ENCODE data around the gene OR10T2.

The OR10T2 gene

GRCh38 chr1:158396646-158397045 is 2.6 kb downstream of the OR10T2 start:
- TF ChIP-seq ZFP69B (tag by site-specific recombination; IDR thresholded peaks at IDR 0.05) (no peak), ZFHX2 (tag by site-specific recombination; conservative IDR thresholded peaks at IDR 0.05) (no peak), ZNF530 (tag by site-specific recombination; IDR thresholded peaks at IDR 0.05; ENCODE audit: low read depth) (no peak), MZF1 (tag by site-specific recombination; IDR thresholded peaks at IDR 0.05; ENCODE audit: borderline replicate concordance) (no peak), ZNF510 (tag by site-specific recombination; IDR thresholded peaks at IDR 0.05; ENCODE audit: insufficient replicate concordance) (no peak), ZBTB21 (tag by site-specific recombination; IDR thresholded peaks at IDR 0.05) (no peak)
- TF ChIP-seq, protein P1, sequence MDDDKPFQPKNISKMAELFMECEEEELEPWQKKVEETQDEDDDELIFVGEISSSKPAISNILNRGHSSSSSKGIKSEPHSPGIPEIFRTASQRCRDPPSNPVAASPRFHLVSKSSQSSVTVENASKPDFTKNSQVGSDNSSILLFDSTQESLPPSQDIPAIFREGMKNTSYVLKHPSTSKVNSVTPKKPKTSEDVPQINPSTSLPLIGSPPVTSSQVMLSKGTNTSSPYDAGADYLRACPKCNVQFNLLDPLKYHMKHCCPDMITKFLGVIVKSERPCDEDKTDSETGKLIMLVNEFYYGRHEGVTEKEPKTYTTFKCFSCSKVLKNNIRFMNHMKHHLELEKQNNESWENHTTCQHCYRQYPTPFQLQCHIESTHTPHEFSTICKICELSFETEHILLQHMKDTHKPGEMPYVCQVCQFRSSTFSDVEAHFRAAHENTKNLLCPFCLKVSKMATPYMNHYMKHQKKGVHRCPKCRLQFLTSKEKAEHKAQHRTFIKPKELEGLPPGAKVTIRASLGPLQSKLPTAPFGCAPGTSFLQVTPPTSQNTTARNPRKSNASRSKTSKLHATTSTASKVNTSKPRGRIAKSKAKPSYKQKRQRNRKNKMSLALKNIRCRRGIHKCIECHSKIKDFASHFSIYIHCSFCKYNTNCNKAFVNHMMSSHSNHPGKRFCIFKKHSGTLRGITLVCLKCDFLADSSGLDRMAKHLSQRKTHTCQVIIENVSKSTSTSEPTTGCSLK (tag by site-specific recombination; IDR thresholded peaks at IDR 0.05), result no peak
- TF ChIP-seq, protein P2, sequence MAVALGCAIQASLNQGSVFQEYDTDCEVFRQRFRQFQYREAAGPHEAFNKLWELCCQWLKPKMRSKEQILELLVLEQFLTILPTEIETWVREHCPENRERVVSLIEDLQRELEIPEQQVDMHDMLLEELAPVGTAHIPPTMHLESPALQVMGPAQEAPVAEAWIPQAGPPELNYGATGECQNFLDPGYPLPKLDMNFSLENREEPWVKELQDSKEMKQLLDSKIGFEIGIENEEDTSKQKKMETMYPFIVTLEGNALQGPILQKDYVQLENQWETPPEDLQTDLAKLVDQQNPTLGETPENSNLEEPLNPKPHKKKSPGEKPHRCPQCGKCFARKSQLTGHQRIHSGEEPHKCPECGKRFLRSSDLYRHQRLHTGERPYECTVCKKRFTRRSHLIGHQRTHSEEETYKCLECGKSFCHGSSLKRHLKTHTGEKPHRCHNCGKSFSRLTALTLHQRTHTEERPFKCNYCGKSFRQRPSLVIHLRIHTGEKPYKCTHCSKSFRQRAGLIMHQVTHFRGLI (tag by site-specific recombination; IDR thresholded peaks at IDR 0.05), result no peak
- Histone ChIP-seq H3K9me3 (ENCODE audit: control insufficient read depth, insufficient read depth, low read depth, low read length) (no peaks in the 10 kb centered on the region), H3K27ac (ENCODE audit: extremely low read depth, low read depth, low read length) (no peak overlapping the region), H3K4me3 (ENCODE audit: low read depth, low read length) (no peak overlapping the region), H3K4me1 (ENCODE audit: control insufficient read depth, insufficient read depth, low read length) (no peaks in the 10 kb centered on the region), H3K36me3 (ENCODE audit: control insufficient read depth in 2 of 2, insufficient read depth in 1 of 2, low read length in 2 of 2) (no peaks in the 10 kb centered on the region)
- POLR2A ChIA-PET, result no interaction called here
- CTCF ChIA-PET, result no interaction called here

GRCh38 chr1:158393476-158393875 is 5.8 kb downstream of the OR10T2 start:
- Histone ChIP-seq H3K4me3 (ENCODE audit: low read depth, low read length) (no peak overlapping the region), H3K4me1 (ENCODE audit: control insufficient read depth, insufficient read depth, low read length) (no peaks in the 10 kb centered on the region), H3K27ac (ENCODE audit: extremely low read depth, low read depth, low read length) (no peak overlapping the region), H3K9me3 (ENCODE audit: control insufficient read depth, insufficient read depth, low read depth, low read length) (no peaks in the 10 kb centered on the region), H3K36me3 (ENCODE audit: control insufficient read depth in 2 of 2, insufficient read depth in 1 of 2, low read length in 2 of 2) (no peaks in the 10 kb centered on the region)
- CTCF ChIA-PET, result no interaction called here
- TF ChIP-seq ZNF18 (tag by site-specific recombination; IDR thresholded peaks at IDR 0.05) (no peak), ZNF514 (tag by site-specific recombination; IDR thresholded peaks at IDR 0.05) (no peak), SP7 (tag by site-specific recombination; IDR thresholded peaks at IDR 0.05) (no peak), ZNF768 (tag by site-specific recombination; IDR thresholded peaks at IDR 0.05) (no peak), KLF16 (tag by site-specific recombination; IDR thresholded peaks at IDR 0.05) (no peak), ZSCAN23 (tag by site-specific recombination; IDR thresholded peaks at IDR 0.05) (no peak), ZNF654 (tag by site-specific recombination; IDR thresholded peaks at IDR 0.05; ENCODE audit: low read depth) (no peak), KLF1 (tag by site-specific recombination; IDR thresholded peaks at IDR 0.05) (no peak), ZNF416 (tag by site-specific recombination; IDR thresholded peaks at IDR 0.05) (no peak), ZNF311 (tag by site-specific recombination; IDR thresholded peaks at IDR 0.05; ENCODE audit: borderline replicate concordance) (no peak), PATZ1 (tag by site-specific recombination; IDR thresholded peaks at IDR 0.05) (no peak), ZSCAN30 (tag by site-specific recombination; IDR thresholded peaks at IDR 0.05) (no peak), ZNF302 (tag by site-specific recombination; IDR thresholded peaks at IDR 0.05; ENCODE audit: low read depth) (no peak), MEIS1 (CRISPR knock-in tag; IDR thresholded peaks at IDR 0.05; ENCODE audit: borderline replicate concordance) (no peak), ZNF23 (tag by site-specific recombination; IDR thresholded peaks at IDR 0.05; ENCODE audit: borderline replicate concordance) (no peak), RBAK (tag by site-specific recombination; IDR thresholded peaks at IDR 0.05) (no peak)
- POLR2A ChIA-PET, result no interaction called here

All from HEK293 (cell line).